HEK293T (cell line): ENCODE results near the gene CSRP1.
"Not testable (repeated sequence)": the region's sequence is repeated elsewhere in the genome, so short reads cannot be mapped to it uniquely, and the experiment has no call there.

Experiments used
- CTCF ChIA-PET: fragments of 350-600 bp; formaldehyde crosslinking; extraction: SDS; loops from one replicate; lab custom pipeline; 2021; ENCODE audit warnings: antibody characterized with exemption, inconsistent platforms; lab: Yijun Ruan, JAX
- POLR2A ChIA-PET: fragments of 350-600 bp; formaldehyde crosslinking; extraction: SDS; loops from one replicate; lab custom pipeline; 2020; ENCODE audit warnings: antibody characterized with exemption, inconsistent platforms; lab: Yijun Ruan, JAX
- DNase-seq: peaks from one replicate; pipeline ENCODE4 v3.0.0; 2012; ENCODE audit warnings: mixed read lengths; ENCODE audit errors: extremely low spot score
- ARNT ChIP-seq: fragments of 450-650 bp; IDR thresholded peaks from 2 replicates; pipeline ENCODE4 v1.6.1; 2017; ENCODE audit warnings: mild to moderate bottlenecking
- BHLHE40 ChIP-seq: fragments of 450-650 bp; IDR thresholded peaks from 2 replicates; pipeline ENCODE4 v1.6.1; 2016; ENCODE audit warnings: mild to moderate bottlenecking, moderate library complexity, borderline replicate concordance
- CTBP1 ChIP-seq: fragments of 450-650 bp; IDR thresholded peaks from 2 replicates; pipeline ENCODE4 v1.6.1; 2016; ENCODE audit warnings: borderline replicate concordance
- ELF4 ChIP-seq: fragments of 450-650 bp; IDR thresholded peaks from 2 replicates; pipeline ENCODE4 v1.6.1; 2017; ENCODE audit warnings: antibody characterized with exemption
- FOXA1 ChIP-seq: fragments of 450-650 bp; IDR thresholded peaks from 2 replicates; pipeline ENCODE4 v1.6.1; 2016; ENCODE audit warnings: mild to moderate bottlenecking
- FOXK2 ChIP-seq: fragments of 450-650 bp; IDR thresholded peaks from 2 replicates; pipeline ENCODE4 v1.6.1; 2016; ENCODE audit warnings: mild to moderate bottlenecking
- FOXM1 ChIP-seq: fragments of 450-650 bp; IDR thresholded peaks from 2 replicates; pipeline ENCODE4 v1.6.1; 2017; ENCODE audit warnings: mild to moderate bottlenecking, borderline replicate concordance
- HDGF ChIP-seq: fragments of 450-650 bp; IDR thresholded peaks from 2 replicates; pipeline ENCODE4 v1.6.1; 2017; ENCODE audit warnings: antibody characterized with exemption, borderline replicate concordance
- L3MBTL2 ChIP-seq: fragments of 450-650 bp; conservative IDR thresholded peaks from 2 replicates; pipeline ENCODE4 v1.6.1; 2016; ENCODE audit warnings: mild to moderate bottlenecking
- LEF1 ChIP-seq: fragments of 450-650 bp; IDR thresholded peaks from 2 replicates; pipeline ENCODE4 v1.6.1; 2017; ENCODE audit warnings: mild to moderate bottlenecking, borderline replicate concordance
- NFRKB ChIP-seq: fragments of 450-650 bp; IDR thresholded peaks from 2 replicates; pipeline ENCODE4 v1.6.1; 2016; ENCODE audit warnings: mild to moderate bottlenecking, moderate library complexity
- SP1 ChIP-seq: fragments of 450-650 bp; IDR thresholded peaks from 2 replicates; pipeline ENCODE4 v1.6.1; 2017
- SUZ12 ChIP-seq: fragments of 450-650 bp; IDR thresholded peaks from 2 replicates; pipeline ENCODE4 v1.6.1; 2016; ENCODE audit warnings: mild to moderate bottlenecking
- TARDBP ChIP-seq: fragments of 450-650 bp; IDR thresholded peaks from 2 replicates; pipeline ENCODE4 v1.6.1; 2016
- ZNF384 ChIP-seq: fragments of 450-650 bp; IDR thresholded peaks from 2 replicates; pipeline ENCODE4 v1.6.1; 2016
- TF ChIP-seq, protein P1 (sequence below): fragments of 450-650 bp; IDR thresholded peaks from 2 replicates; pipeline ENCODE4 v1.6.1; 2016

CSRP1 gene

DNA sequence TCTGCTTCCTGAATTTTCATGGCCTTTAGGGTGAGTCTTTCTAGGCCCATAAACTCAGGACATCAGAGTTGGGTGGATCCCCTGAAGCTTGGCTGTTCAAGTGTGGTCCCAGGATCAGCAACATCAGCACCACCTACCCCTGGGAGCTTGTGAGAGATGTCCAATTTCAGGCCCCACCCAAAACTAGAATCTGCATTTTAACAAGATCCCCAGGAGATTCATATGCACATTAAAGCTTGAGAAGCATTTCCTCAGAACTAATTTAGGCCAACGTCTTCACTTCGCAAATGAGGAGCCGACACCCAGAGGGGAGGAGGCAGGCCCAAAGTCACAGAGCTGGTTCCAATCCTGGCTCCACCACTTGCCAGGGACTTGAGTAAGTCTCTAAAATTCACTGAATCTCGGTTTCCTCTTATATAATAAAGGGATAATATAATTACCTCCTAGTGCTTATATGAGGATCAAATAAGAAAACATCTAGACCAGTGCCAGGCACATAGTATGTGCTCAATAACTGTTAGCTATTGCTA, 27.7 kb downstream of the CSRP1 start:
- no peak for TF ChIP-seq ELF4
- no peak for TF ChIP-seq LEF1
- TF ChIP-seq TARDBP = no peak
- TF ChIP-seq FOXK2 = no peak
- TF ChIP-seq, protein P1, sequence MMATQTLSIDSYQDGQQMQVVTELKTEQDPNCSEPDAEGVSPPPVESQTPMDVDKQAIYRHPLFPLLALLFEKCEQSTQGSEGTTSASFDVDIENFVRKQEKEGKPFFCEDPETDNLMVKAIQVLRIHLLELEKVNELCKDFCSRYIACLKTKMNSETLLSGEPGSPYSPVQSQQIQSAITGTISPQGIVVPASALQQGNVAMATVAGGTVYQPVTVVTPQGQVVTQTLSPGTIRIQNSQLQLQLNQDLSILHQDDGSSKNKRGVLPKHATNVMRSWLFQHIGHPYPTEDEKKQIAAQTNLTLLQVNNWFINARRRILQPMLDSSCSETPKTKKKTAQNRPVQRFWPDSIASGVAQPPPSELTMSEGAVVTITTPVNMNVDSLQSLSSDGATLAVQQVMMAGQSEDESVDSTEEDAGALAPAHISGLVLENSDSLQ = no peak
- TF ChIP-seq SP1 = no peak
- no peak for TF ChIP-seq ARNT
- TF ChIP-seq BHLHE40 = no peak
- ChIA-PET CTCF (interaction anchor here (0.6 to 4.8 kb wide), 4 partner anchors 15 to 43 kb away, joined by 3 to 135 read pairs (median 17); no protein-coding TSS in a partner anchor), POLR2A (interaction anchor here (1.0 kb wide), 1 partner anchor 10 kb away, joined by 3 read pairs; the partner anchor contains the start of gene PHLDA3)
- DNase-seq = no peak

GRCh38 chr1:201478666-201479065, 28.3 kb downstream of the CSRP1 start:
- CTCF ChIA-PET = interaction anchor here (0.6 to 4.8 kb wide), 4 partner anchors 10 to 43 kb away, joined by 3 to 135 read pairs (median 16); partner anchors contain the start of gene PHLDA3
- POLR2A ChIA-PET, DNase-seq: not testable (repeated sequence)

DNA sequence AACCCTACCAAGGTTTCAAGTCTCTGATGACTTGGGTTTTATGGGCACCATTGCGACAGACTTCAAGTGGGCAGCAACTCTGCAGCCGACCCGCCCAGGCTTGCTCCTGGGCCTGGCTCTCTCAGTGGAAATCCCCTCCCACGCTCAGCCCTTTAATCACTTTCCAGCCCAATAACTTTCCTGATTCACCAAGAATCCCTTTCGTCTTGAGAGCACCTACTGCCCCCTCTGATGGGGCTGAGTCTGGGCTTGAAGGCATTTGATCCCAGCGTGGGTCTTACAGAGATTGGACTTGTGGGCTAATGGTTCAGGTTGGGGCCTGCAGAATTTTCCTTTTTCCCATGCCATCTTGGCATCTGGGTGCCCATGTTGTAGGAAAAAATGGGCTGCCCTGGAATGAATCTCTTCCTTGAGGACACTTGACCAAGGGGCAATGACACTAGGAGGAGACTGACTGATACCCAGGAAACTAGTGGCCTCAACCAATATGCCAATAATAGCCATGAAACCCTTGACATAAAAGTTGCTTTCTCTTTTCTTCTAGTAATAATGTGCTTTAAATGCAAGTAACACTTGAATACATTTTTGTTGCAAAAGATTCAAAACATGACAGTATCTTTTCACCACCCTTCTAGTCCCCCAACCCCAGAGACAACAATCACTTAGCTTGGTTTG, 30.1 kb downstream of the CSRP1 start:
- no peak for TF ChIP-seq BHLHE40
- ChIA-PET CTCF (interaction anchor here (0.6 to 1.4 kb wide), 2 partner anchors 27 to 36 kb away, joined by 3 to 4 read pairs; no protein-coding TSS in a partner anchor), POLR2A (interaction anchor here (1.1 kb wide), 1 partner anchor 8 kb away, joined by 3 read pairs; no protein-coding TSS in a partner anchor)
- no peak for DNase-seq

- TF ChIP-seq FOXA1 = no peak
- TF ChIP-seq L3MBTL2 = no peak
- TF ChIP-seq BHLHE40 = no peak
- TF ChIP-seq CTBP1 = no peak
- TF ChIP-seq SUZ12 = no peak
- TF ChIP-seq FOXM1 = no peak
- TF ChIP-seq, protein P1 = no peak
- no peak for TF ChIP-seq ZNF384
- TF ChIP-seq SP1 = no peak
- TF ChIP-seq NFRKB = no peak
- no peak for TF ChIP-seq ARNT
- TF ChIP-seq LEF1 = no peak
- POLR2A ChIA-PET = no interaction called here
- CTCF ChIA-PET = interaction anchor here (0.6 to 1.4 kb wide), 2 partner anchors 27 to 37 kb away, joined by 3 to 4 read pairs; no protein-coding TSS in a partner anchor
- DNase-seq = no peak
These were observed 30.8 kb downstream of the CSRP1 start for GRCh38 chr1:201475915-201476669.

DNA sequence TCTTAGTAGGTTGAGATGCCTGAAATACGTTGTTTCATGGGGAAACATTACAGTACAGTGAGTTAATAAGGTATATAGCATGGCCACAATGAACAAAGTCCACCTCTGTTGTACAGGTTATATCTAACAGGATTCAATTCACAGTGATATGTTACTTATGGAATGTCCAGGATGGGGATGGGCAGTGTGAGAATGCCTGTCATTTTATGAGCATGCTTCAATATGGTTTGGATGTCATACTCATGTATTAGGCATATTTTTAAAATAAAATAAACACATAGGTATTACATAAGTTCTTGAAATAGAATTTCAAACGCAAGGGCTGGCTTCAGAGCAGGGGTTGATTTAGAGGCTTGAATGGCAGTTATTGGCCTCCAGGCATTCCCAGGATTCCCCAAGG, 31.8 kb downstream of the CSRP1 start:
- no peak for DNase-seq
- TF ChIP-seq TARDBP (no peak), BHLHE40 (no peak), LEF1 (no peak), ZNF384 (no peak)
- TF ChIP-seq, protein P1 = no peak
- POLR2A ChIA-PET = no interaction called here
- CTCF ChIA-PET = no interaction called here

GRCh38 chr1:201473296-201473695, 33.6 kb downstream of the CSRP1 start:
- DNase-seq = no peak
- POLR2A ChIA-PET = no interaction called here
- CTCF ChIA-PET = no interaction called here
- TF ChIP-seq ELF4 = no peak
- no peak for TF ChIP-seq L3MBTL2
- TF ChIP-seq CTBP1 = no peak
- no peak for TF ChIP-seq ARNT
- no peak for TF ChIP-seq BHLHE40
- TF ChIP-seq TARDBP = no peak
- TF ChIP-seq LEF1 = no peak
- no peak for TF ChIP-seq ZNF384
- no peak for TF ChIP-seq FOXK2
- no peak for TF ChIP-seq FOXM1
- no peak for TF ChIP-seq HDGF
- TF ChIP-seq, protein P1 = no peak
- no peak for TF ChIP-seq SP1
- TF ChIP-seq FOXA1 = no peak
- no peak for TF ChIP-seq SUZ12
- TF ChIP-seq NFRKB = no peak

GRCh38 chr1:201472321-201472720, 34.6 kb downstream of the CSRP1 start:
- DNase-seq, POLR2A ChIA-PET, CTCF ChIA-PET: not testable (repeated sequence)
